ENCODE results near the gene BCO1. TPM values are rescaled to one million over a fixed set of nuclear protein-coding genes. Genes with fewer than 3 reads are reported as not detected.
"Not testable (repeated sequence)": the region's sequence is repeated elsewhere in the genome, so short reads cannot be mapped to it uniquely, and the experiment has no call there.

BCO1 gene
- not detected in 2 replicates for total RNA-seq (2014; rRNA removed; shearing (Covaris generic))

- peak; percentile 54 for DNase-seq (ENCODE audit: low read depth)
These were observed at the start of gene BCO1 for GRCh38 chr16:81238296-81239011. TSS of gene BCO1 (plus strand) at chr16:81238689. CDS start at chr16:81238909, 220 bp downstream.

- DNase-seq (ENCODE audit: low read depth), result peak; percentile 70
These were observed 49.3 kb upstream of the BCO1 start for GRCh38 chr16:81189100-81189664.

- DNase-seq (ENCODE audit: low read depth), result peak; percentile 82
These were observed 47.8 kb upstream of the BCO1 start for GRCh38 chr16:81190667-81191066.

GRCh38 chr16:81195885-81196534 is 42.5 kb upstream of the BCO1 start:
- no peak for DNase-seq (ENCODE audit: low read depth)

- no peak for DNase-seq (ENCODE audit: low read depth)
These were observed 39.9 kb upstream of the BCO1 start for GRCh38 chr16:81198635-81199034.

GRCh38 chr16:81201267-81201666 is 37.2 kb upstream of the BCO1 start:
- peak; percentile 28 for DNase-seq (ENCODE audit: low read depth)

GRCh38 chr16:81204798-81205680 is 33.5 kb upstream of the BCO1 start:
- peak; percentile 54 for DNase-seq (ENCODE audit: low read depth)

- DNase-seq (ENCODE audit: low read depth), result no peak
These were observed 31.4 kb upstream of the BCO1 start for GRCh38 chr16:81207076-81207475.

- DNase-seq (ENCODE audit: low read depth), result no peak
These were observed 27.7 kb upstream of the BCO1 start for GRCh38 chr16:81210807-81211206.

GRCh38 chr16:81212830-81213465 is 25.5 kb upstream of the BCO1 start:
- no peak for DNase-seq (ENCODE audit: low read depth)

GRCh38 chr16:81214745-81215166 is 23.7 kb upstream of the BCO1 start:
- DNase-seq (ENCODE audit: low read depth), result peak; percentile 39

- DNase-seq (ENCODE audit: low read depth), result no peak
These were observed 22.4 kb upstream of the BCO1 start for GRCh38 chr16:81216114-81216513.

GRCh38 chr16:81216706-81217105 is 21.8 kb upstream of the BCO1 start:
- no peak for DNase-seq (ENCODE audit: low read depth)

- DNase-seq (ENCODE audit: low read depth), result no peak
These were observed 19.3 kb upstream of the BCO1 start for GRCh38 chr16:81219151-81219550.

GRCh38 chr16:81220349-81220748 is 18.1 kb upstream of the BCO1 start:
- DNase-seq (ENCODE audit: low read depth), result no peak

- no peak for DNase-seq (ENCODE audit: low read depth)
These were observed 16.8 kb upstream of the BCO1 start for GRCh38 chr16:81221731-81222130.

GRCh38 chr16:81224824-81225223 is 13.7 kb upstream of the BCO1 start:
- DNase-seq (ENCODE audit: low read depth), result no peak

GRCh38 chr16:81225697-81226096 is 12.8 kb upstream of the BCO1 start:
- DNase-seq (ENCODE audit: low read depth), result not testable (repeated sequence)

GRCh38 chr16:81227785-81228184 is 10.7 kb upstream of the BCO1 start:
- no peak for DNase-seq (ENCODE audit: low read depth)

GRCh38 chr16:81229811-81230210 is 8.7 kb upstream of the BCO1 start:
- DNase-seq (ENCODE audit: low read depth), result no peak

GRCh38 chr16:81231014-81231413 is 7.5 kb upstream of the BCO1 start:
- DNase-seq (ENCODE audit: low read depth), result no peak

All from RPMI7951 (cell line).